Hepatocyte (in vitro differentiated cells): Measurements from ENCODE around the gene AMIGO1. TPM values are rescaled to one million over a fixed set of nuclear protein-coding genes. Genes with fewer than 3 reads are reported as not detected.

ENCODE experiments used
- DNase-seq: peaks from one replicate; pipeline ENCODE4 v3.0.0-alpha.2; 2016; ENCODE audit warnings: low spot score
- H2AFZ ChIP-seq: fragments of 200-600 bp; sonication (generic); 2 replicates; pipeline ENCODE4 v1.6.0; 2016; ENCODE audit warnings: antibody characterized with exemption, mild to moderate bottlenecking
- H3K27ac ChIP-seq: fragments of 200-600 bp; sonication (generic); 2 replicates; pipeline ENCODE4 v1.5.1; 2016; ENCODE audit warnings: mild to moderate bottlenecking
- H3K27me3 ChIP-seq: fragments of 200-600 bp; sonication (generic); 2 replicates; pipeline ENCODE4 v1.6.1; 2016
- H3K36me3 ChIP-seq: fragments of 200-600 bp; sonication (generic); replicated peaks from 2 replicates; pipeline ENCODE4 v1.5.1; 2016; ENCODE audit warnings: low read depth; ENCODE audit not compliant: insufficient read depth
- H3K4me1 ChIP-seq: fragments of 200-600 bp; sonication (generic); 2 replicates; pipeline ENCODE4 v1.5.1; 2016; ENCODE audit warnings: mild to moderate bottlenecking, moderate library complexity; ENCODE audit not compliant: insufficient read depth
- H3K4me2 ChIP-seq: fragments of 200-600 bp; sonication (generic); 2 replicates; pipeline ENCODE4 v1.6.0; 2016
- H3K4me3 ChIP-seq: fragments of 200-600 bp; sonication (generic); 2 replicates; pipeline ENCODE4 v1.5.1; 2016; ENCODE audit warnings: mild to moderate bottlenecking
- H3K79me2 ChIP-seq: fragments of 200-600 bp; sonication (generic); 2 replicates; pipeline ENCODE4 v1.6.0; 2017; ENCODE audit warnings: mild to moderate bottlenecking
- H3K9me2 ChIP-seq: fragments of 200-600 bp; sonication (generic); replicated peaks from 2 replicates; pipeline ENCODE4 v1.6.0; 2017; ENCODE audit warnings: mild to moderate bottlenecking; ENCODE audit not compliant: insufficient read depth
- H3K9me3 ChIP-seq: fragments of 200-600 bp; sonication (generic); 2 replicates; pipeline ENCODE4 v1.5.1; 2016; ENCODE audit warnings: low read depth, mild to moderate bottlenecking
- H4K20me1 ChIP-seq: fragments of 200-600 bp; sonication (generic); 2 replicates; pipeline ENCODE4 v1.6.0; 2016; ENCODE audit warnings: mild to moderate bottlenecking; ENCODE audit not compliant: insufficient read depth, poor library complexity, severe bottlenecking
- EZH2 ChIP-seq: fragments of 200-600 bp; sonication (generic); IDR thresholded peaks from 2 replicates; pipeline ENCODE4 v1.6.1; 2016; ENCODE audit warnings: antibody characterized with exemption, mild to moderate bottlenecking, borderline replicate concordance
- EZH2phosphoT487 ChIP-seq: fragments of 200-600 bp; sonication (generic); IDR thresholded peaks from one replicate; pipeline ENCODE4 v1.6.1; 2018; ENCODE audit warnings: antibody characterized with exemption, mild to moderate bottlenecking, low read depth, moderate library complexity; ENCODE audit not compliant: unreplicated experiment, severe bottlenecking
- WGBS: methylation state at CpG from one replicate; pipeline ENCODE4 v1.1.6; 2016; ENCODE audit warnings: low lambda C conversion rate; ENCODE audit errors: missing lambda C conversion rate; 5-methylcytosine and 5-hydroxymethylcytosine counted together
- polyA plus RNA-seq: library from polyadenylated mRNA; unstranded; fragments of >200 nt; fragmentation: Nextera tagmentation; extraction: Ambion mirVana; gene quantifications from 2 replicates; pipeline ENCODE4 v1.2.1, GENCODE V29; 2016
- total RNA-seq: library from RNA; depleted of rRNA; stranded (reverse); fragments of >200 nt; gene quantifications from 2 replicates; pipeline ENCODE4 v1.2.3, GENCODE V29; 2014
- TF ChIP-seq, protein P1 (sequence below): fragments of 200-600 bp; sonication (generic); IDR thresholded peaks from 2 replicates; pipeline ENCODE4 v1.5.1; 2016; ENCODE audit warnings: antibody characterized with exemption, mild to moderate bottlenecking; ENCODE audit not compliant: poor library complexity

AMIGO1 gene
- total and polyA plus RNA-seq, 2 experiments from 2014 or later: 2.0 to 4.1 TPM

GRCh38 chr1:109537450-109538178, 28.1 kb upstream of the AMIGO1 start:
- TF ChIP-seq, protein P1, sequence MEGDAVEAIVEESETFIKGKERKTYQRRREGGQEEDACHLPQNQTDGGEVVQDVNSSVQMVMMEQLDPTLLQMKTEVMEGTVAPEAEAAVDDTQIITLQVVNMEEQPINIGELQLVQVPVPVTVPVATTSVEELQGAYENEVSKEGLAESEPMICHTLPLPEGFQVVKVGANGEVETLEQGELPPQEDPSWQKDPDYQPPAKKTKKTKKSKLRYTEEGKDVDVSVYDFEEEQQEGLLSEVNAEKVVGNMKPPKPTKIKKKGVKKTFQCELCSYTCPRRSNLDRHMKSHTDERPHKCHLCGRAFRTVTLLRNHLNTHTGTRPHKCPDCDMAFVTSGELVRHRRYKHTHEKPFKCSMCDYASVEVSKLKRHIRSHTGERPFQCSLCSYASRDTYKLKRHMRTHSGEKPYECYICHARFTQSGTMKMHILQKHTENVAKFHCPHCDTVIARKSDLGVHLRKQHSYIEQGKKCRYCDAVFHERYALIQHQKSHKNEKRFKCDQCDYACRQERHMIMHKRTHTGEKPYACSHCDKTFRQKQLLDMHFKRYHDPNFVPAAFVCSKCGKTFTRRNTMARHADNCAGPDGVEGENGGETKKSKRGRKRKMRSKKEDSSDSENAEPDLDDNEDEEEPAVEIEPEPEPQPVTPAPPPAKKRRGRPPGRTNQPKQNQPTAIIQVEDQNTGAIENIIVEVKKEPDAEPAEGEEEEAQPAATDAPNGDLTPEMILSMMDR: no peak
- TF ChIP-seq EZH2 (no peak), EZH2phosphoT487 (no peak)
- H3K79me2 ChIP-seq: no peaks in the 10 kb centered on the region
- H2AFZ ChIP-seq: no peak overlapping the region
- no peaks in the 10 kb centered on the region for H3K36me3 ChIP-seq
- no peaks in the 10 kb centered on the region for H3K27me3 ChIP-seq
- no peaks in the 10 kb centered on the region for H3K9me2 ChIP-seq
- no peak overlapping the region for H3K27ac ChIP-seq
- no peak overlapping the region for H3K4me2 ChIP-seq
- H4K20me1 ChIP-seq: no peaks in the 10 kb centered on the region
- no peak for DNase-seq
- H3K4me3 ChIP-seq: no peak overlapping the region
- H3K4me1 ChIP-seq: peaks cover 1% of the 10 kb centered on the region
- 72% methylated on average over 9 of the region's 9 CpGs for WGBS
- H3K9me3 ChIP-seq: no peaks in the 10 kb centered on the region

GRCh38 chr1:109535971-109536491, 26.5 kb upstream of the AMIGO1 start:
- TF ChIP-seq EZH2phosphoT487 (no peak), EZH2 (no peak)
- TF ChIP-seq, protein P1: no peak
- Histone ChIP-seq H3K79me2 (no peaks in the 10 kb centered on the region), H3K9me2 (no peaks in the 10 kb centered on the region), H3K4me2 (no peak overlapping the region), H2AFZ (no peak overlapping the region), H3K27ac (no peak overlapping the region), H4K20me1 (no peaks in the 10 kb centered on the region), H3K4me3 (no peak overlapping the region), H3K9me3 (no peaks in the 10 kb centered on the region), H3K36me3 (no peaks in the 10 kb centered on the region), H3K27me3 (no peaks in the 10 kb centered on the region), H3K4me1 (peaks cover 4% of the 10 kb centered on the region)
- 85% methylated on average over 5 of the region's 5 CpGs for WGBS
- DNase-seq: no peak

GRCh38 chr1:109535481-109535880, 26.0 kb upstream of the AMIGO1 start:
- no peak for DNase-seq
- H3K9me3 ChIP-seq: no peaks in the 10 kb centered on the region
- H4K20me1 ChIP-seq: no peaks in the 10 kb centered on the region
- H3K9me2 ChIP-seq: no peaks in the 10 kb centered on the region
- no peaks in the 10 kb centered on the region for H3K79me2 ChIP-seq
- no peak for TF ChIP-seq EZH2
- no peak overlapping the region for H2AFZ ChIP-seq
- no peak overlapping the region for H3K4me2 ChIP-seq
- H3K4me1 ChIP-seq: peaks cover 4% of the 10 kb centered on the region
- WGBS: 72% methylated on average over 4 of the region's 4 CpGs
- no peaks in the 10 kb centered on the region for H3K36me3 ChIP-seq
- H3K27me3 ChIP-seq: no peaks in the 10 kb centered on the region
- H3K4me3 ChIP-seq: no peak overlapping the region
- H3K27ac ChIP-seq: no peak overlapping the region

- no peaks in the 10 kb centered on the region for H3K9me3 ChIP-seq
- no peak overlapping the region for H2AFZ ChIP-seq
- 91% methylated on average over 1 of the region's 1 CpG for WGBS
- H3K4me1 ChIP-seq: peaks cover 4% of the 10 kb centered on the region
- H3K79me2 ChIP-seq: no peaks in the 10 kb centered on the region
- TF ChIP-seq EZH2phosphoT487 (no peak), EZH2 (no peak)
- TF ChIP-seq, protein P1: no peak
- DNase-seq: no peak
- H3K9me2 ChIP-seq: no peaks in the 10 kb centered on the region
- no peak overlapping the region for H3K4me2 ChIP-seq
- H3K36me3 ChIP-seq: no peaks in the 10 kb centered on the region
- no peaks in the 10 kb centered on the region for H3K27me3 ChIP-seq
- no peak overlapping the region for H3K4me3 ChIP-seq
- no peaks in the 10 kb centered on the region for H4K20me1 ChIP-seq
- H3K27ac ChIP-seq: no peak overlapping the region
These were observed 24.9 kb upstream of the AMIGO1 start for GRCh38 chr1:109534307-109534858.
